Stimulated activated CD8-positive, alpha-beta memory T cell treated with anti-CD3 and anti-CD28 coated beads, Interleukin-12 subunit alpha, Interleukin-12 subunit beta, amount 100 ng/mL, for 1 hour (primary cell): ENCODE results near the gene KLHDC3.
"Not testable (repeated sequence)": the region's sequence is repeated elsewhere in the genome, so short reads cannot be mapped to it uniquely, and the experiment has no call there.

Experiments used
- DNase-seq: peaks from one replicate; pipeline ENCODE4 v3.0.0-alpha.2; 2020; ENCODE audit warnings: low read depth

The KLHDC3 gene

DNA sequence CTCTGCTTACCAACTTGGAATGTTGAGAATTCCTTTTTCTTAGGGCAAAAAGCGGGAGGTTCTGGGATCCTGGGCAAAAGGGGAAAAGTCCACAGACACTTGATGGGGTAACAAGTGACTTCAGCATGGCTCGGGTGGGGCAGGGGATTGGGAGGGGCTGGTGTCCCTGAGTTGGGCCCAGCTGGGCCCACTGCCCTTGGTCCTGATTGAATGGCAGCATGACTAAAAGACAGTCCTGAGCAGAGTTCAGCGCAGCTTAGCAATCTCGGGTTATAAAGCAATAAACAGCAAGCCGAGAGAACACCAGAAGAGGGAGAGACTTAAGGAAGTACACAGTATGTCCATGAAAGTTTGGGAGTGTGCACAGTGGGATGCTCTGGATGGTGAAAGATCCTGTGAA, 24.1 kb upstream of the KLHDC3 start:
- DNase-seq = no peak

DNA sequence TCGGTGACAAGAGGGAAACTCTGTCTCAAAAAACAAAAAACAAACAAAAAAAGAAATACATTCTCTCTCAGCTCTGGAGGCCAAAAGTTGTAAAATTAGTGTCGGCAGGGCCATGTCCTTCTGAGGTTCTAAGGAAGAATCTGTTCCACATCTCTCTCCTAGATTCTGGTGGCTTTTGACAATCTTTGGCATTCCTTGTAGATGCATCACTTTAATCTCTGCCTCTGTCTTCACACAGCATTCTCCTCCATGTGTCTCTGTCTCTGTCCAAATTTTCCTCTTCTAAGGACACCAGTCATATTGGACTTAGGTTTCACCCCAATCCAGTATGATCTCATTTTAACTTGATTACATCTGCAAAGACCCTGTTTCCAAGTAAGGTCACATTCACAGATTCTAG, 20.6 kb upstream of the KLHDC3 start:
- no peak for DNase-seq

DNA sequence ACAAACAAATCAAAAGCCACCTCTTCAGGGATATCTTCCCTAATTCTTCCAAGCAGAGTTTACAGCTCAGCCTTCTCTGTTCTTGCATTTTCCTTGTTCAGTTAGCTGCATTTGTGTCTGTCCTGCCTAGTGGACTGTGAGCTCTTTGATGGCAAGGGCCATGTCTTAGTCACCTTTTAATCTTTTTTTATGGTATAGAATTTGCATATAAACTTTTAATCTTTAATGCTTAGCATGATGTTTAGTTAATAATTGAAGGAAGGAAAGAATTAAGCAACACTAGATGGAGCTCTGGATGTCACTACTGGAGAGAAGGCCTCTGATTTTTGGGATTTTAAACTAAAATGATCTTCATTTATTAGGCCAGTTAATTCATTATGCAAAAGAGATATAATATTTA, 17.5 kb upstream of the KLHDC3 start:
- DNase-seq = no peak

DNA sequence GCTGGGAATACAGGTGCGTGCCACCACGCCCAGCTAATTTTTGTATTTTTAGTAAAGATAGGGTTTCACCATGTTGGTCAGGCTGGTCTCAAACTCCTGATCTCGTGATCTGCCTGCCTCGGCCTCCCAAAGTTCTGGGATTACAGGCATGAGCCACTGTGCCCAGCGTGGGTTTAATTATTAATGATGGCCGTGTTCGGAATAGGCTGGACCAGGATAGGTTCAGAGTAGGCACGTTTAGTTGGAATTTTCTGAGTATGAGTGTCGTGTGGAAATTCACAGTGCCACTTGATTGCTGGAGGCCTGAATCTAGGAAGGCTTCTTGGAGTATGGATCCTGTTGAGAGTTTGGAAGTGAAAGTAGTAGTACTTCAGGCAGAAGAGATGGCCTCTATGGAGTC, 15.8 kb upstream of the KLHDC3 start:
- not testable (repeated sequence) for DNase-seq

DNA sequence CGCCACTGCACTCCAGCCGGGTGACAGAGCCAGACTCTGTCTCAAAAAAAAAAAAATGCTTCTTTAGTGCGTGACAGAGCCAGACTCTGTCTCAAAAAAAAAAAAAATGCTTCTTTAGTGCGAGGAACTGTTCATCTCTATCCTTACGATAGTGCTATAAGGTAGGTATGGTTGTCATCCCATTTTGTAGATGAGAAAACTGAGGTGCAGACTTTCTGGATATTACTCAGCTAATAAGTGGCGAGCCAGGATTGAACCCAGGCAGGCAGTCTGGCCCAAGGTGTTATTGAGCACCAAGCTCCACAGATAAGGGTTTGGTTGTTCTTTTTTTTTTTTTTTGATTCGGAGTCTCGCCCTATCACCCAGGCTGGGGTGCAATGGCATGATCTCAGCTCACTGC, 12.2 kb upstream of the KLHDC3 start:
- DNase-seq = no peak

DNA sequence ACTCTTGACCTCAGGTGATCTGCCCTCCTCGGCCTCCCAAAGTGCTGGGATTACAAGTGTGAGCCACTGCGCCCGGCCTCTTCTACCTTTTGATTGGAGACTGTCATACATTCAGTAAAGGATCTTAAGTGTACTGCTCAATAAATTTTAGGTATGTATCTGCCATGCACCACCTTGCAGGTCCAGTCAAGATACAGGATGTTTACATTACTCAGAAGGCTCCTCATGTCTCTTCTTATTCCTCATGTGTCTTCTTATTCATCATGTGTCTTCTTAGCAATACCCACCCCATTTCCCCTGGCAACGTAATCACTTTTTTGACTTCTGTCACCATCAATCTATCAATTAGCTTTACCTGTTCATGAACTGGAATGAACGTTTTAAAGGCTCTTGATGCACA, 8.2 kb upstream of the KLHDC3 start:
- no peak for DNase-seq

DNA sequence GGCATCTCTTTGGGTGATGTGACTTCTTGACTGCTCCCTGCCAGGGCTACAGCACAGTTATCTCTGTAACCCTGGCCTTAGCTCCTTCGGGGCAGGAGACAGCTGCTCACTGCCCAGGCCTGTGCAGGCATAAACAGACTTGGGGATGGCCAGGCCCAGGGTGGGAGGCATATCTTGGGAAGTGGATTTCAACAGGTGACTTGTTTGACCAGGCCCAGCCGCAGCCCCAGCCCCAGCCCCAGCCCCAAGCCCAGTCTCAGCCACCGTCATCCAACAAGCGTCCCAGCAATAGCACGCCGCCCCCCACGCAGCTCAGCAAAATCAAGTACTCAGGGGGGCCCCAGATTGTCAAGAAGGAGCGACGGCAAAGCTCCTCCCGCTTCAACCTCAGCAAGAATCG, 7.8 kb upstream of the KLHDC3 start:
- DNase-seq = no peak

DNA sequence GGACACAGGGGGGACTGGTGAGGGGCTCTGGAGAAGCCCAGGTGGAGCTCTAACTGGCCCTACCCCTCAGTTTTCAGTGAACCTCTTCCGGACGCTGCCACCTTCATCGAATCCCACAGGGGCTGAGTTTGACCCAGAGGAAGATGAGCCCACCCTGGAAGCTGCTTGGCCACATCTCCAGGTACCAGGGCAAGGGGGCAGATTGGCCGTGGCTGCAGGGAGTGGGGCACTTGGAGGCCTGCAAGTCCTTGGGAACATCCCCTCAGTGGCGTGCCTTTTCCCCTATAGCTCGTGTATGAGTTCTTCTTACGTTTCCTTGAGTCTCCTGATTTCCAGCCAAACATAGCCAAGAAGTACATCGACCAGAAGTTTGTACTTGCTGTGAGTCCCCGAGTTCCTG, 6.9 kb upstream of the KLHDC3 start:
- no peak for DNase-seq

DNA sequence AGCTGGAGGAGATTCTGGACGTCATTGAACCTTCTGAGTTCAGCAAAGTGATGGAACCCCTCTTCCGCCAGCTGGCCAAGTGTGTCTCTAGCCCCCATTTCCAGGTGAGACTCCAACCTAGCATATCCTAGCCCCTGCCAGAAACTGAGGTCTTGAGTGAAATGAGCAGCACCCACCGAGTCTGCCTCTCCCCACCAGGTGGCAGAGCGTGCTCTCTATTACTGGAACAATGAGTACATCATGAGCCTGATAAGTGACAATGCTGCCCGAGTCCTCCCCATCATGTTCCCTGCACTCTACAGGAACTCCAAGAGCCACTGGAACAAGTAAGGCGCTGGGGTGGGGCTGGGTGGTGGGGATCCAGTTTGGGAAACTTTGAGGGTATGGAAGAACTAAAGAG, 4.9 kb upstream of the KLHDC3 start:
- DNase-seq = no peak

DNA sequence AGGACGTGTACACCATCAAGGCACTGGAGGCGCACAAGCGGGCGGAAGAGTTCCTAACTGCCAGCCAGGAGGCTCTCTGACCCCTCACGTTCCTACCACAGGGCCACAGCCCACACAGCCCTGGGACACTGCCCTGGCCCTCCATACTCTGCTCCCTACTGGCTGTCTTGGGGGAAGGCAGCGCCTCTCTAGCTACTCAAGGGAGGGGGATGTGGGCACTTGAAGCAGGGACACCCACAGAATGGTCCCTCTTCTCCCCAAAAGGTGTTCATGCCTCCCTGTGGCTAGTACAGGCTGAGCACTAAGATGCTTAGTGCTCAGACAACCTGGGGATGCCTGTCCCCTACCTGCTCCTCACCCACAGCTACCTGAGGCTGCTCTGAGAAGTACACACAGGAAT, 2.8 kb upstream of the KLHDC3 start:
- DNase-seq = no peak

DNA sequence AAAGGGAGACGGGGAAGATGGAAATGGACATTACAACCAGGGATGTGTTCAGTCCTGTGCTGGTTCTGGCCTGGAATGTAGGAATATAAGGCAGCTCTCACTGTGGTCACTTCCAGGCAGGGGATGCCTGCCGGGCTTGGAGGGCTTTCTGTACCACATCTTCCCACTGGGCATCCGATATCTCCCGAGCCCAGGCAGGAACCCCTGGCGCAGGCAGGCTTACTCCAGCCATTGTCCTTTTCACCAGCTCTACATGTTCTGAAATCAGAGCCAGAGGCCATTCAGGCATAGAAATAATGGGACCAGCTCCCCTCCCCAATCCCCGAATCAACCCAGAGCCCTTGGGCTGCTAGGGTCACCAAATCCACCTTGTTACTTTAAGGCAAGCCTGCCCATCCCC, 1.7 kb upstream of the KLHDC3 start:
- no peak for DNase-seq

DNA sequence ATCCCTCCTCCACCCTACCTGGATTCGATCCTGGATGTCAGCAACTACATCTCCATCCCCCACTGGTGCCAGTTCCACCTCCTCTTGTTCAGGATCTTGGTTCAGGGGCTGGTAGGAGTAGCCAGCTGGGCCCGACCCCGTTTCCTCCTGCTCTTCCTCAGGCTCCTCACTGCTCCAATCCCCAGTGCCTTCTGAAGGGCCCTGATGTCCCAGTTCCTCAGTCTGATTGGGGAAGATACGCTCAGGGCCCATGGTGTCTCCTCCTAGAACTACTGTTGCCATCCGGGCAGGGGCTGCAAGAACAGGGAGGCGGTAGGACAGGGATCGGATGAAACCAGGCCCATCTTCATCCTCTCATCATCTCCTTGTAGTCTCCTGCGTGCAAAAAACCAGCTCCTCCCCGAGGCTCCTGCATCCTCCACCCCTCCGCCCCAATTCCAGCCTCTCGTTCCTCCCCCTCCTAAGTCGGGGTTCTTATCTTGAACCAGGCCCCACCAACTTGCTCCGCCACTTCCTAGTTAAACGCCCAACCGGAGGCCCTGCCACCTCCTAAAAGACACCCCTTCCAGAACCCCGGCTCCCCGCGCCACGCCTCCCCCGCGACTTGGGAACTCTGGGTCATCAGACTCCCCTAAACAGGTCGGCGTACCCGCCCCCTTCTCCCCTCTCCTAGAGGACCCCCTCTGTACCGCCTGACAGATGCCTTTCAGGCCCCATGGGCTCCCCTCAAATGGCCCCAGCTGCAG, 779 bp upstream of the KLHDC3 start:
- no peak for DNase-seq

DNA sequence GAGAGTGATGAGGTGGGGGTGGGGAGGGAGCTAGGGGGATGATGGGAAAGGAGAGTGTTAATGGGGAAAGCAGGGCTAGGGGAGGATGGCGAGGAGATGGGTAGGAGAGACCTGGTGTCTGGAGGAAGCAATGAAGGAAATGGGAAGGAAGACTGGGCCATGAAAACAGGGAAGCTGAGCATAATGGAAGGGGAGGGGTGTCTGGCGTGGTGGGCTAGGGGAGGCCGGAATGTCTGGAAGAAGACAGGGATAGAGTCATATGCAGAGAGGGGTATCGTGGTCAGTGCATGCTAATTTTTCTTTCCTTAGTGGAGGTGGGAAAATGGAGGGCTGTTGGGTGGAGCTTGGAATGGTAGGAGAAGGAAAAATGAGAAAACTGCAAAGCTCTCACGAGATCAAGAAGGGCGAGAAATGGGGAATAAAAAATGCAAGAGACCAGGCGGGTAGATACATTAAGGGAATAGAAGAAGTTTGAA, 423 bp downstream of the KLHDC3 start:
- no peak for DNase-seq

DNA sequence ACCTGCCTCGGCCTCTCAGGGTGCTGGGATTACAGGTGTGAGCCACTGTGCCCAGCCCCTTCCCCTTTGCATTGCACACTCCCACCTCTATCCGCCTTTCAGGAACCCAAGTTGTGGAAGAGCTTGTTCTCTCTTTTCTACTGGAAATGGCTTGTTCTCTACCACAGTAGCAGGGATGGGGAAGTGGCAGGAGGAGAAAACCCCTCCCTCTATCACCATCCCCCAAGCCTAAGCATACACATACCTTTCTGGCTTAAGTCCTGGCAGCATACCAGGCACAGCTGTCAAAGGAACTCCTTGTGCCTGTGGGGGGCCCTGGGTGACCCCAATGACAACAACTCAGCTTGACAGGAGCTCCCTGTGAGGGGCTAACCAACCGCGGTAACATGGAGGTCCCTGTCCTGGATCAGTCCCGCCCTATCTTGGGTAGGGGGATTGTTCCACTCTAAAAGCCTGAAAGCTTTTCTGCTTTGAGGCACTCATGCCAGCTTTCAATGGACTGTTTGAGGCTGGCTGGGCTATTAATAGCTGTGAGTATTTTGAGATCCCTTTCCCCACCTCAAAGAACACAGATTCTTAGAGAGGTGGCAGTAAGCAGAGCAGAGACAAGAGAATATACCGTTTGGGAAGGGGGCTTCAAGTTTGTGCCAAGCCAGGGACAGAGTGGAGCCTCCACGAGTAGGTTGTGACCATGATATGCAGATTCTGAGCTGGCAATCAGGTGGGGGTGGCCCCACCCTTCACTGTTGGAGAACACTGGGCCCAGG, 2.3 kb downstream of the KLHDC3 start:
- DNase-seq = no peak

DNA sequence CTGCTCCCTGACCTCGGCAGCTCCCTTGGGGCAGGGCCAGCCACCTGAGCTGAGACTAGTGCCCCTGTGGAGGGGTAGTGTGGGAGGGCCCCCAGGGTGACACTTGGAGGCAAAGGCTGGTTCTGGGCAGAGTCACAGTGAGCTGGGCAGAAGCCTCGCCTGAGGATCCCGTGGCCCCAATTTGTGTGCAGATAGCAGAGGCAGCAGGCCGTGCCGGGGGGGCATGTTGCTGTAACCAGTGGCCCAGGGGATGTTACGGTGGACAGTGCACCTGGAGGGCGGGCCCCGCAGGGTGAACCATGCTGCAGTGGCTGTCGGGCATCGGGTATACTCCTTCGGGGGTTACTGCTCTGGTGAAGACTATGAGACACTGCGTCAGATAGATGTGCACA, 2.9 kb downstream of the KLHDC3 start:
- no peak for DNase-seq

DNA sequence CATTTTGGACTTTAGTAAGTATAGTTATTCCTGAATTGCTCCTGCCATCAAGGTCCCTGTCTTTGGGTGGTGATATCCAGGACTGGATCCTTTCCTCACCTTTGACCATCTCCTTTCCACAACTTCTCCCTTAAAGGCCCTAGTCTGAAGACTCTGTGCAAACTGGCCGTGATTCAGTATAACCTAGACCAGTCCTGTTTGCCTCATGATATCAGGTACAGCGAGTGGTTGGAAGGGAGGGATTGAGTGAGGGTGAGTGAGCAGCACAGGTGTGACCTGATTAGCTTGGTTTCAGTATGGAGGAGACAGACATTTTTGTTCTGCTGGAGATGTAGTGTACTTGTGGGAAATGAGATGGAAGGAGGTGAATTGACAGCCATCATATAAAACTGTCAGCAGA, 5.1 kb downstream of the KLHDC3 start:
- DNase-seq = no peak

DNA sequence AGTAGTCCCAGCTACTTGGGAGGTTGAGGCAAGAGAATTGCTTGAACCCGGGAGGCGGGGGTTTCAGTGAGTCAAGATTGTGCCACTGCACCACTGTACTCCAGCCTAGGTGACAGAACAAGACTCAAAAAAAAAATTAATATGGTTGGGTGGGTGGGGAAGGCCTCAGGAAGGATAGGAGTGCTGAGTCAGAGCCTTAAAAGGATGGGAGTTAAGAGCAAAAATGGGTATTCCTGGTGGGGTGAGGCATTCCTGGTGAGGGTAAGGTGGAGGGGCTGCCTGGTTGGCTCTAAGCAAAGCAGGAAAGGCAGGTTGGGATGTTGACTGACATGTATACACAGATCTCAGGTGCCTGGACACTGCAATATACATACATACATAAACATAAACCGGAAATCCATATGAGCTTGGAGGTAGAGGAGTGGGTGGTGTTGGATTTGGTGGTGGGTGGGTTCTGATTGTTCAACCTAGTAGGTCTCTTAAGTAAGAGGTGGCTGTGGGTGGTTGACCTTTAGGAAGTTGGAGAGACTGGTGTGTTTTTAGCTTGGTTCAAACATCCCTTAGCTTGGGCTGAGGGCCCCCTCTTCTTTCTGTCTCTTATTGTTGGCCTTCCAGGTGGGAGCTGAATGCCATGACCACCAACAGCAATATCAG, 6.1 kb downstream of the KLHDC3 start:
- no peak for DNase-seq

DNA sequence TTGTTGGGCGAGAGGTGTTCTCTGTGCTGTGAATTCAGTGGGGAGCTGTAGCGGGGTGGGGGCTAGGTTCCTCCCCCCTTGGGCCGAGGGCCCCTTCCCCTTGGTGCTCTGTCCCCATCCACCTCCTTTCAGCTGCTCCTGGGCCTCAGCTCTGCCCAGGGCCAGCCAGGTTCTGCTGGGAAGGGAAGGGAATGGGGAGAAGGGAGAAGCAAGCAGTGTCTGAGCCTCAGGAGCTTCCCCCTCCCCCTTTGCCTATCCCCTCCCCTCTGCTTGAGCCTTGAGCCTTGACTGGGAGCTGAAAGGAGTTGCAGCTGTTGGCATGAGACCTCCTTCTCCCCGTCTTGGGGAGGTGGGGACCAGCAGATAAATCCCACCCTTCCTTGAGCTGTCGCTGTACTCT, 6.8 kb downstream of the KLHDC3 start:
- DNase-seq = no peak

DNA sequence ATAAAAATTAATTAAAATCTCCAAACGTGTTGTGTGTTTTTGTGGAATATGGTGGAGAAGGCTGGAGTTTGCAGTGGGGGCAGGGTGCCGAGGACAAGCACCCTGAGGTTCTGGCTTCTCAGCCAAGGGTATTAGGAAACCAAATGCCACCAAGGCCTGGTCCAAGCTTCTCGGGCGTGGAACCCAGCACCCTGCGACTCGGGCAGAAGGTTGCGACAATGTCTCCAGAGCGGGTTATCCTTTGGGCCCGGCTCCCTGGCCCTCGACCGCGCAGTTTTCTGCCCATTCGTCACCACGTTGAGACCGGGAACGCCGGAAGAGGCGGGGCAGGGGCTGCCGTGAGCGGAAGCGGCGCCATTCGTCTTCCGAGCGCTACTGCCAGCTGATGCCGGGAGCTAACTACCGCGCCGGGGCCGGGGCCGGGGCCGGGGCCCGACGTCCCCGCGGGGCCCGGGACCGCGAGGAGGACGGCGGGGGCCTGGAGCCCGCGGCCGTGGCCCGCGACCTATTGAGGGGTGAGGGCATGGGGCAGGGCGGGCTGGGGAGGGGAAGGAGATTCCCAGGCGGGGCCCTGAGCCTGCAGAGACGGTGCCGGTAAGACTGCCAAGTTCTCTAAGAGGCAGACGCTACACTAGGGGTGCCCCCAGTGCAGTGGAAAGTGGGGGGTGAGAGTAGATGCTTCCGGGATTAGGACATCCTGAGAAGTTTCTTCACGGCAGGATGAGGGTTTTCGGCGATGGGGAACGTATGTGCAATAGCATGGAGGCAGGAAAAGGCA, 7.4 kb downstream of the KLHDC3 start, which contains the start of gene RRP36:
Gene RRP36 (plus strand): TSS at position 354 of the 778 bp plus-strand sequence. CDS start 32 bp downstream, at position 386.
- peak; percentile 47 for DNase-seq

DNA sequence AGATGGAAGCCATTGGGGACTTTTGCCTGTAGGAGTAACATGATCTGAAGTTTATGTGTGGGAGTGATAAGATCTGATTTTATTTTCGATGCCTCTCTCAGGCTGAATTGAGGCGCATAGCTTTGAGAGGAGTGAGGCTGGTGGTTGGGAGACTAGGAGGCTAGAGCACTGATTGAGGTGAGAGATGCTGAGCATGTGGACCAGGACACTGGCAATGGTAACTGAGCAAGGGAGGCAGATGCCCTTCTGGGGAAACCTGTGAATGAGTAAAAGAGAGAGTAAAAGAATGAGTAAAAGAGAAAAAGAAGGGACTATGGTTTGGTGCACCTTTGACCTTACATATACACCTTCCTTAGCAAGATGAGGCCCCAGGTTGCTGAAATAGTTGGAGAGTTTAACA, 10.4 kb downstream of the KLHDC3 start:
- DNase-seq = no peak

DNA sequence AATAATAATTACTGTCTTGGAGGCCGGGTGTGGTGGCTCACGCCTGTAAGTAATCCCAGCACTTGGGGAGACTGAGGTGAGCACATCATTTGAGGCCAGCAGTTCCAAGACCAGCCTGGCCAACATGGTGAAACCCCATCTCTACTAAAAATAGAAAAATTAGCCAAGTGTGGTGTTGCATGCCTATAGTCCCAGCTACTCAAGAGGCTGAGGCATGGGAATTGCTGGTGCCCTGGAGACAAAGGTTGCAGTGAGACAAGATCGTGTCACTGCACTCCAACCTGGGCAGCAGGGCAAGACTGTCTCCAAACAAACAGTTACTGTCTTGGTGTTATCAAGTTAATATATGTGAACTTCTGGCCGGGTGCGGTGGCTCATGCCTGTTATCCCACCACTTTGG, 12.3 kb downstream of the KLHDC3 start:
- no peak for DNase-seq

DNA sequence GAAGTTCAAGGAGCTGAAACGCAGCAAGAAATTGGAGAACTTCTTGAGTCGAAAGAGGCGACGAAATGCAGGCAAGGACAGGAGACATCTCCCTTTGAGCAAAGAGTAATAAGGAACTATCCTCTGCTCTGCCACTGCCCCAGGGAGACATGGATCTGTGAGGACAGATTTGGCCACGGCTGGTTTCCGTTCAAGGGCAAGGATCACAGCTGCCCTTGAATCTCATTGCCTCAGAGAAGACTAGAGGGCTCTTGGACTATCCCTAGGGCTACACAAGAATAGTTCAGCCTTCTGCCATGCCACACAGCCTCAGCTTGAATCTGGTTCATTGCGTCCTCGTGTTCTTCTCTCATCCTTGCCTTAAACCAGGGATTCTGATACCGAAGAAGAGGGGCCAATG, 15.1 kb downstream of the KLHDC3 start:
- DNase-seq = no peak
